Cardiac muscle cell (in vitro differentiated cells and primary cell): ENCODE data around the gene ZNF580. TPM values are rescaled to one million over a fixed set of nuclear protein-coding genes. Genes with fewer than 3 reads are reported as not detected.

Source experiments
- DNase-seq, 2 donors: peaks; one replicate each; pipeline versions ENCODE4 v3.0.0 to v3.0.0-alpha.2; 2010 to 2017; ENCODE audit warnings: low read depth in 1 of 2, low spot score in 1 of 2
- H3K27ac ChIP-seq: fragments of 200-600 bp; sonication (generic); 2 replicates; pipeline ENCODE4 v1.5.1; 2016
- H3K27me3 ChIP-seq: fragments of 200-600 bp; sonication (generic); 2 replicates; pipeline ENCODE4 v1.6.0; 2016; ENCODE audit warnings: control low read depth
- H3K36me3 ChIP-seq: fragments of 200-600 bp; sonication (generic); 2 replicates; pipeline ENCODE4 v1.5.1; 2016; ENCODE audit warnings: control low read depth
- H3K4me1 ChIP-seq: fragments of 200-600 bp; sonication (generic); 2 replicates; pipeline ENCODE4 v1.8.1; 2017; ENCODE audit warnings: low read depth, mild to moderate bottlenecking, mixed run types
- H3K4me3 ChIP-seq: fragments of 200-600 bp; sonication (generic); 2 replicates; pipeline ENCODE4 v1.5.1; 2016; ENCODE audit warnings: mild to moderate bottlenecking
- H3K9me3 ChIP-seq: fragments of 200-600 bp; sonication (generic); 2 replicates; pipeline ENCODE4 v1.5.1; 2017; ENCODE audit warnings: low read depth, mild to moderate bottlenecking, control low read depth
- CTCF ChIP-seq: IDR thresholded peaks from 2 replicates; pipeline ENCODE4 v1.5.1; 2012; ENCODE audit warnings: low read depth, mild to moderate bottlenecking, low read length
- polyA plus RNA-seq: library from polyadenylated mRNA; unstranded; fragments of >200 nt; fragmentation: Nextera tagmentation; extraction: Ambion mirVana; gene quantifications from 2 replicates; pipeline ENCODE4 v1.2.1, GENCODE V29; 2016
- total RNA-seq: library from RNA; depleted of rRNA; stranded (reverse); fragments of >200 nt; gene quantifications from 2 replicates; pipeline ENCODE4 v1.2.3, GENCODE V29; 2016

Gene ZNF580
- total and polyA plus RNA-seq, 2 experiments from 2014 or later = 78.4 to 124 TPM

- H3K4me3 ChIP-seq = no peak overlapping the region
- peaks cover 12% of the 10 kb centered on the region for H3K36me3 ChIP-seq
- no peak for TF ChIP-seq CTCF
- no peaks in the 10 kb centered on the region for H3K9me3 ChIP-seq
- H3K4me1 ChIP-seq = no peaks in the 10 kb centered on the region
- no peak overlapping the region for H3K27ac ChIP-seq
- no peaks in the 10 kb centered on the region for H3K27me3 ChIP-seq
- DNase-seq = no peak
Measured at GRCh38 chr19:55692681-55693081, 51.9 kb downstream of the ZNF580 start.

Other genes starting within 250 kb of the ZNF580 start
- gene UBE2S, start 233.2 kb upstream of the ZNF580 start, total RNA-seq = 54.2 and 244 TPM in 2 replicates
- gene UBE2S, start 233.2 kb upstream of the ZNF580 start, polyA plus RNA-seq = 164 and 471 TPM in 2 replicates
- not detected in 2 replicates for gene SHISA7, start 197.7 kb upstream of the ZNF580 start, total RNA-seq
- gene SHISA7, start 197.7 kb upstream of the ZNF580 start, polyA plus RNA-seq = not detected in 2 replicates
- 99.4 and 200 TPM in 2 replicates for gene ISOC2, start 179.4 kb upstream of the ZNF580 start, total RNA-seq
- 73.9 and 89.7 TPM in 2 replicates for gene ISOC2, start 179.4 kb upstream of the ZNF580 start, polyA plus RNA-seq
- not detected in 2 replicates for gene C19orf85, start 176.3 kb upstream of the ZNF580 start, total RNA-seq
- not detected in 2 replicates for gene C19orf85, start 176.3 kb upstream of the ZNF580 start, polyA plus RNA-seq
- gene ZNF628, start 164.4 kb upstream of the ZNF580 start, total RNA-seq = 15.7 and 16.7 TPM in 2 replicates
- gene ZNF628, start 164.4 kb upstream of the ZNF580 start, polyA plus RNA-seq = 0.95 and 0.96 TPM in 2 replicates
- 56.5 and 78.7 TPM in 2 replicates for gene NAT14, start 155.8 kb upstream of the ZNF580 start, total RNA-seq
- 137 and 138 TPM in 2 replicates for gene NAT14, start 155.8 kb upstream of the ZNF580 start, polyA plus RNA-seq
- gene SSC5D, start 152.6 kb upstream of the ZNF580 start, total RNA-seq = 0.32 and 0.89 TPM in 2 replicates
- gene SSC5D, start 152.6 kb upstream of the ZNF580 start, polyA plus RNA-seq = 0.15 and 0.60 TPM in 2 replicates
- gene SBK2, start 103.9 kb upstream of the ZNF580 start, total RNA-seq = 2.4 and 5.3 TPM in 2 replicates
- 6.8 and 7.1 TPM in 2 replicates for gene SBK2, start 103.9 kb upstream of the ZNF580 start, polyA plus RNA-seq
- 0.71 and 0.88 TPM in 2 replicates for gene SBK3, start 95.5 kb upstream of the ZNF580 start, total RNA-seq
- gene SBK3, start 95.5 kb upstream of the ZNF580 start, polyA plus RNA-seq = not detected in 2 replicates
- 10.3 and 13.4 TPM in 2 replicates for gene ZNF579, start 60.2 kb upstream of the ZNF580 start, total RNA-seq
- gene ZNF579, start 60.2 kb upstream of the ZNF580 start, polyA plus RNA-seq = 14.9 and 17.7 TPM in 2 replicates
- gene FIZ1, start 41.5 kb upstream of the ZNF580 start, total RNA-seq = 12.8 and 13.6 TPM in 2 replicates
- 18.7 and 25.3 TPM in 2 replicates for gene FIZ1, start 41.5 kb upstream of the ZNF580 start, polyA plus RNA-seq
- gene ZNF524, start 40.7 kb upstream of the ZNF580 start, total RNA-seq = 26.5 and 29.1 TPM in 2 replicates
- gene ZNF524, start 40.7 kb upstream of the ZNF580 start, polyA plus RNA-seq = 15.9 and 17.3 TPM in 2 replicates
- 7.1 and 11.2 TPM in 2 replicates for gene ZNF865, start 35.4 kb upstream of the ZNF580 start, total RNA-seq
- gene ZNF865, start 35.4 kb upstream of the ZNF580 start, polyA plus RNA-seq = 1.9 and 2.6 TPM in 2 replicates
- gene ZNF784, start 16.4 kb upstream of the ZNF580 start, total RNA-seq = 15.1 and 15.4 TPM in 2 replicates
- 13.3 and 14.0 TPM in 2 replicates for gene ZNF784, start 16.4 kb upstream of the ZNF580 start, polyA plus RNA-seq
- 28.4 and 42.0 TPM in 2 replicates for gene ZNF581, start 2.6 kb downstream of the ZNF580 start, total RNA-seq
- 22.3 and 28.7 TPM in 2 replicates for gene ZNF581, start 2.6 kb downstream of the ZNF580 start, polyA plus RNA-seq
- 42.4 and 49.2 TPM in 2 replicates for gene CCDC106, start 7.2 kb downstream of the ZNF580 start, total RNA-seq
- 40.6 and 43.5 TPM in 2 replicates for gene CCDC106, start 7.2 kb downstream of the ZNF580 start, polyA plus RNA-seq
- 170 and 187 TPM in 2 replicates for gene U2AF2, start 14.0 kb downstream of the ZNF580 start, total RNA-seq
- gene U2AF2, start 14.0 kb downstream of the ZNF580 start, polyA plus RNA-seq = 13.4 and 16.3 TPM in 2 replicates
- 144 and 164 TPM in 2 replicates for gene EPN1, start 34.2 kb downstream of the ZNF580 start, total RNA-seq
- 151 and 173 TPM in 2 replicates for gene EPN1, start 34.2 kb downstream of the ZNF580 start, polyA plus RNA-seq
- gene NLRP9, start 97.4 kb downstream of the ZNF580 start, total RNA-seq = not detected in 2 replicates
- gene NLRP9, start 97.4 kb downstream of the ZNF580 start, polyA plus RNA-seq = not detected in 2 replicates
- not detected in 2 replicates for gene RFPL4A, start 118.1 kb downstream of the ZNF580 start, total RNA-seq
- not detected in 2 replicates for gene RFPL4A, start 118.1 kb downstream of the ZNF580 start, polyA plus RNA-seq
- gene RFPL4AL1, start 128.1 kb downstream of the ZNF580 start, total RNA-seq = not detected in 2 replicates
- not detected in 2 replicates for gene RFPL4AL1, start 128.1 kb downstream of the ZNF580 start, polyA plus RNA-seq
- gene NLRP11, start 191.0 kb downstream of the ZNF580 start, total RNA-seq = not detected in 2 replicates
- gene NLRP11, start 191.0 kb downstream of the ZNF580 start, polyA plus RNA-seq = not detected in 2 replicates
- gene NLRP4, start 195.5 kb downstream of the ZNF580 start, total RNA-seq = not detected in 2 replicates
- gene NLRP4, start 195.5 kb downstream of the ZNF580 start, polyA plus RNA-seq = not detected in 2 replicates